ENCODE measurements around the gene SRPK3. TPM values are rescaled to one million over a fixed set of nuclear protein-coding genes. Genes with fewer than 3 reads are reported as not detected.

SRPK3 gene
- polyA plus RNA-seq, 2 of the 4 experiments (the other 2 are of a cell fraction), result 0.03 TPM; not detected in 1

DNA sequence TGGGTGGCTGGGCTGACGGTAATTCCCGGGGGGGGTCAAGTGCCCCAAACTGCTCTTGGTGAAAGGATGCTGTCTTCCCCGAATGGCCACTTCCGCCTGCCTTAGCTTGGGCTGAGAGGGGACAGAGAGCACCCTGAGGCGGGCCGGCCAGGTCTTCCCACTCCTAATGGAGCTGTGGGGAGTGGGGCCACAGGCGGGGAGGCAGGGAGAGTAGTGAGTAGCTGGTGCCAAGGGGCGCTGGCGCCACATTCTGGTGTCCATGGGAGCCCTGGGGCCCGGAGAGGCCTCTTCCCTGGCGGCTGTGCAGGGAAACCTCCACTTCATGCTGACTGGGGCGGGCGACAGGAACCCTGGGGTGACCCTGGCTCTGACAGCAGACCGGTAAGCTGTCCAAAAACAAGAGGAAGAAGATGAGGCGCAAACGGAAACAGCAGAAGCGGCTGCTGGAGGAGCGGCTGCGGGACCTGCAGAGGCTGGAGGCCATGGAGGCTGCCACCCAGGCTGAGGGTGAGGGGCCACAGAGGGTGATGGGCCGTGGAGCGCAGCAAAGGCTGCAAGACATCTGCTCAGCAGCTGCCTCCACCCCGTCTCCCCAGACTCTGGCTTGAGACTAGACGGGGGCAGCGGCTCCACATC lies 2.7 kb downstream of the SRPK3 start:
- TF ChIP-seq, protein P1, sequence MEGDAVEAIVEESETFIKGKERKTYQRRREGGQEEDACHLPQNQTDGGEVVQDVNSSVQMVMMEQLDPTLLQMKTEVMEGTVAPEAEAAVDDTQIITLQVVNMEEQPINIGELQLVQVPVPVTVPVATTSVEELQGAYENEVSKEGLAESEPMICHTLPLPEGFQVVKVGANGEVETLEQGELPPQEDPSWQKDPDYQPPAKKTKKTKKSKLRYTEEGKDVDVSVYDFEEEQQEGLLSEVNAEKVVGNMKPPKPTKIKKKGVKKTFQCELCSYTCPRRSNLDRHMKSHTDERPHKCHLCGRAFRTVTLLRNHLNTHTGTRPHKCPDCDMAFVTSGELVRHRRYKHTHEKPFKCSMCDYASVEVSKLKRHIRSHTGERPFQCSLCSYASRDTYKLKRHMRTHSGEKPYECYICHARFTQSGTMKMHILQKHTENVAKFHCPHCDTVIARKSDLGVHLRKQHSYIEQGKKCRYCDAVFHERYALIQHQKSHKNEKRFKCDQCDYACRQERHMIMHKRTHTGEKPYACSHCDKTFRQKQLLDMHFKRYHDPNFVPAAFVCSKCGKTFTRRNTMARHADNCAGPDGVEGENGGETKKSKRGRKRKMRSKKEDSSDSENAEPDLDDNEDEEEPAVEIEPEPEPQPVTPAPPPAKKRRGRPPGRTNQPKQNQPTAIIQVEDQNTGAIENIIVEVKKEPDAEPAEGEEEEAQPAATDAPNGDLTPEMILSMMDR (IDR thresholded peaks at IDR 0.05), result no peak
- TF ChIP-seq KDM1A (IDR thresholded peaks at IDR 0.05; ENCODE audit: low read depth), result no peak
- no peak for TF ChIP-seq ZSCAN20 (CRISPR knock-in tag; IDR thresholded peaks at IDR 0.05)
- TF ChIP-seq HOXB13 (CRISPR knock-in tag; IDR thresholded peaks at IDR 0.05; ENCODE audit: low read depth), result no peak
- TF ChIP-seq USF2 (IDR thresholded peaks at IDR 0.05), result no peak
- no peak for TF ChIP-seq SREBF2 (IDR thresholded peaks at IDR 0.05)
- TF ChIP-seq, protein P2, sequence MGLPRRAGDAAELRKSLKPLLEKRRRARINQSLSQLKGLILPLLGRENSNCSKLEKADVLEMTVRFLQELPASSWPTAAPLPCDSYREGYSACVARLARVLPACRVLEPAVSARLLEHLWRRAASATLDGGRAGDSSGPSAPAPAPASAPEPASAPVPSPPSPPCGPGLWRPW (IDR thresholded peaks at IDR 0.05), result no peak
- no peak for TF ChIP-seq CBX8 (IDR thresholded peaks at IDR 0.05)
- no peak for TF ChIP-seq TP53 (CRISPR knock-in tag; IDR thresholded peaks at IDR 0.05)
- TF ChIP-seq REST (IDR thresholded peaks at IDR 0.05), result no peak
- no peak for TF ChIP-seq RNF2 (IDR thresholded peaks at IDR 0.05; ENCODE audit: borderline replicate concordance, low read depth)
- no peak for TF ChIP-seq NFE2L2 (conservative IDR thresholded peaks at IDR 0.05; ENCODE audit: low read length)
- no peak for TF ChIP-seq GATA3 (IDR thresholded peaks at IDR 0.05; ENCODE audit: borderline replicate concordance)
- TF ChIP-seq ZFP36 (IDR thresholded peaks at IDR 0.05; ENCODE audit: borderline replicate concordance, partially characterized antibody), result no peak
- TF ChIP-seq JUNB (IDR thresholded peaks at IDR 0.05), result no peak
- no peak for TF ChIP-seq FOSB (CRISPR knock-in tag; IDR thresholded peaks at IDR 0.05)
- no peak for TF ChIP-seq HDAC2 (IDR thresholded peaks at IDR 0.05)
- 91% methylated on average over 18 of the region's 24 CpGs for WGBS (ENCODE audit: missing lambda C conversion rate)
- ChIA-PET CTCF (interaction anchor here (1.9 kb wide), 1 partner anchor 20 kb away, joined by 6 read pairs; the partner anchor contains the start of gene PLXNB3), POLR2A (interaction anchor here (0.6 to 1.8 kb wide), 2 partner anchors 11 to 17 kb away, joined by 3 to 4 read pairs; partner anchors contain the start of genes IDH3G and SSR4)
- no peak for ATAC-seq
- Histone ChIP-seq H3K4me3 (no peak overlapping the region), H3K27ac (no peak overlapping the region), H3K9me3 (no peaks in the 10 kb centered on the region), H3K4me1 (no peaks in the 10 kb centered on the region), H3K4me2 (no peak overlapping the region)
- no peak for DNase-seq (ENCODE audit: low read depth in 1 of 2, low spot score in 1 of 2)
- FAIRE-seq, result no peak

DNA sequence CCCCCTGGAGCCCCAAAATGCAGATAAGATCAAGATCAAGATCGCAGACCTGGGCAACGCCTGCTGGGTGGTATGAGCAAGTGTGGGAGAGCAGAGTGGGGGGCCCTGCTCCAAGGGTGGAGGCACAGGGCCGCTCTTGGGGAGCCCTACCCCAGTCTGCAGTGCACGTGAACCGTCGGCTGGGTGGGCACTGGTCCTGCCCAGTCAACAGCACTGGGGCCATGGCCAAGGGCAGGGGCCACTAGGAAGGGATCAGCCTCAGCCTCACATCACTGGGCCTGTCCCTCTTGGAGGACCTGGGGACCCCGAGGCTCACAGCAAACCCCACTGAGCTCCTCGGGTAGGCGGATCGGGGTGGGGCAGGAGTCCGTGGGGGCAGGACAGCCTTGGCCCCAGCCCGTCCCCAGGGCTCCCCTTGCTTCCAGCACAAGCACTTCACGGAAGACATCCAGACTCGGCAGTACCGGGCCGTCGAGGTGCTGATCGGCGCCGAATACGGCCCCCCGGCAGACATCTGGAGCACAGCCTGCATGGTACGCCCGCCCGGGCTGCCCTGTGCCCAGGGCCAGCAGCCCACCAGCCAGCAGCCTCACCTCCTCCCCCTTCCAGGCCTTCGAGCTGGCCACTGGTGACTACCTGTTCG lies 3.6 kb downstream of the SRPK3 start:
- Histone ChIP-seq H3K4me3 (no peak overlapping the region), H3K4me1 (no peaks in the 10 kb centered on the region), H3K27ac (no peak overlapping the region), H3K4me2 (no peak overlapping the region), H3K9me3 (no peaks in the 10 kb centered on the region)
- ChIA-PET CTCF (interaction anchor here (1.7 to 1.9 kb wide), 2 partner anchors 12 to 21 kb away, joined by 5 to 6 read pairs; partner anchors contain the start of gene PLXNB3), POLR2A (interaction anchor here (1.8 kb wide), 1 partner anchor 10 kb away, joined by 4 read pairs; the partner anchor contains the start of genes IDH3G and SSR4)
- no peak for ATAC-seq
- DNase-seq (ENCODE audit: low read depth in 1 of 2, low spot score in 1 of 2), result no peak
- no peak for TF ChIP-seq BCL3 (IDR thresholded peaks at IDR 0.05)
- TF ChIP-seq MAFK (IDR thresholded peaks at IDR 0.05; ENCODE audit: partially characterized antibody), result no peak
- TF ChIP-seq NFE2L2 (conservative IDR thresholded peaks at IDR 0.05; ENCODE audit: low read length), result no peak
- TF ChIP-seq JUNB (IDR thresholded peaks at IDR 0.05), result no peak
- no peak for TF ChIP-seq TFCP2L1 (CRISPR knock-in tag; IDR thresholded peaks at IDR 0.05)
- 93% methylated on average over 6 of the region's 27 CpGs for WGBS (ENCODE audit: missing lambda C conversion rate)
- FAIRE-seq, result no peak
